Rectal smooth muscle tissue (tissue), 1 donor: ENCODE data around the gene ABCG1.

Experiments
- H3K27ac ChIP-seq: one replicate; pipeline ENCODE4 v1.7.0; 2013; ENCODE audit warnings: low read depth, low read length, inconsistent platforms
- H3K27me3 ChIP-seq: one replicate; pipeline ENCODE4 v1.7.0; 2013; ENCODE audit warnings: low read length; ENCODE audit not compliant: control insufficient read depth, insufficient read depth
- H3K36me3 ChIP-seq: one replicate; pipeline ENCODE4 v1.7.0; 2013; ENCODE audit warnings: low read length; ENCODE audit not compliant: control insufficient read depth, insufficient read depth
- H3K4me1 ChIP-seq: one replicate; pipeline ENCODE4 v1.7.0; 2013; ENCODE audit warnings: low read length; ENCODE audit not compliant: control insufficient read depth, insufficient read depth
- H3K4me3 ChIP-seq: one replicate; pipeline ENCODE4 v1.7.0; 2013; ENCODE audit warnings: low read length
- H3K9ac ChIP-seq: one replicate; pipeline ENCODE4 v1.7.0; 2013; ENCODE audit warnings: low read length

ABCG1 gene

DNA sequence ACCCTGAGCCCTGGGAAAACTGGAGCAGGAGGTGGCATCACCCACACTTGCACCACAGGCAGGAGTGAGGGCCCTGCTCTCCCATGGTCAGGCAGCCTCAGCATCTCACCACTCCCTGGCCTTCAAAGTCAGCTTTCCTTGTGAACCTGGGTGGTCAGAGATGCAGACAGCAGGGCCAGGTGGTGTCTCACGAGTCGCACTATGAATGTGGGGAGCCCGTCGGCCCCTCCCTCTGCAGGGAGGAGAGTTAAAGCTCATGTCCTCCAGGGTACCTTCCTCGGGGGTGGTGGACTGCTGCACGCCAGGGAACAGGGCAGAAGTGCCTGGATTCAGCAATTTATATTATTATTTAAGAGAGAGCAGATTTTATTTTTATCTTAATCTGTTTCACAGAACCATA lies 24.1 kb downstream of the ABCG1 start:
- Histone ChIP-seq H3K4me1 (no peaks in the 10 kb centered on the region), H3K27ac (no peak overlapping the region), H3K4me3 (no peak overlapping the region), H3K9ac (no peak overlapping the region), H3K27me3 (no peaks in the 10 kb centered on the region), H3K36me3 (no peaks in the 10 kb centered on the region)

DNA sequence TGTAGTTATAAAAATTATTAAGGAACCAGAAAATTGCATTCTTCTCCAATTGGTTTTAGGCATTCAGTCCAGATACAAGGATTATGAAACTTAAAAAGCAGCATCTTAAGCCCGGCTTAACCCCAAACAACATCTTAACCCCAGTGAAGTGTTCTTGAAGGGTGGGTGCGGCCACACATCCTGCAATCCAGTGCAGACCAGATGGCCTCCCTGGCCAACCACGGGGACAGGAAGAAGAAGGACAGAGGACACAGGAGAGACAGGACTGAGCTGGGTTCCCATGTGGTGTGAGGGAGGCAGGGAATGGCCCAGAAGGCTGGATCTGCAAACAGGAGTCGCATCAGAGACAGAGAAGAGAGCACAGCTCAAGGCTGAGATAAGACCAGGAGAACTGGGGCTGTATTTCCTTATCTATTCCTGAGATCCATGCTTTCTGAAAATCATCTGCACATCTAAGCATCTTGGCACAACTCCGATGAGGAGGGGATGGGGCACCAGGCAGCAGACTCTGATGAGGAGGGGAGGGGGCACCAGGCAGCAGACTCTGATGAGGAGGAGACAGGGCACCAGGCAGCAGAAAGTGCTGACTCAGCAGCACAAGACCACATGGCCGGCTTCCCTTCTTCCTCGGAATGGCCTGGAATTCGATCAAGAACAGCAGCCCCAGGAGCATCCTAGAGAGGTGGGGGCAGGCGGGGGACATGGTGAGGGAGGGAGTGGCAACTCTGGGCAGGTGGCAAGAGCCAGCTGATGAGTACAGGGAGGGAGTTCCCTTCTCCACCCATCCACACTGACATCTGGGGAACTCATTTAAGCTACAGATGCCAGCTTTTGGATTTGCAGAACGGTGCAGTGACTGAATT lies 26.6 kb downstream of the ABCG1 start:
- Histone ChIP-seq H3K36me3 (no peaks in the 10 kb centered on the region), H3K27me3 (no peaks in the 10 kb centered on the region), H3K4me1 (no peaks in the 10 kb centered on the region), H3K9ac (no peak overlapping the region), H3K4me3 (no peak overlapping the region), H3K27ac (no peak overlapping the region)

GRCh38 chr21:42247716-42248115 lies 28.8 kb downstream of the ABCG1 start:
- Histone ChIP-seq H3K4me1 (no peaks in the 10 kb centered on the region), H3K36me3 (no peaks in the 10 kb centered on the region), H3K27ac (no peak overlapping the region)

GRCh38 chr21:42248241-42248640 lies 29.3 kb downstream of the ABCG1 start:
- Histone ChIP-seq H3K4me3 (no peak overlapping the region), H3K27me3 (no peaks in the 10 kb centered on the region), H3K9ac (no peak overlapping the region), H3K27ac (no peak overlapping the region), H3K4me1 (no peaks in the 10 kb centered on the region), H3K36me3 (no peaks in the 10 kb centered on the region)

More at GRCh38 chr21:42247716-42248115, 28.8 kb downstream of the ABCG1 start:
- H3K9ac ChIP-seq = no peak overlapping the region
- H3K27me3 ChIP-seq = no peaks in the 10 kb centered on the region
- no peak overlapping the region for H3K4me3 ChIP-seq

DNA sequence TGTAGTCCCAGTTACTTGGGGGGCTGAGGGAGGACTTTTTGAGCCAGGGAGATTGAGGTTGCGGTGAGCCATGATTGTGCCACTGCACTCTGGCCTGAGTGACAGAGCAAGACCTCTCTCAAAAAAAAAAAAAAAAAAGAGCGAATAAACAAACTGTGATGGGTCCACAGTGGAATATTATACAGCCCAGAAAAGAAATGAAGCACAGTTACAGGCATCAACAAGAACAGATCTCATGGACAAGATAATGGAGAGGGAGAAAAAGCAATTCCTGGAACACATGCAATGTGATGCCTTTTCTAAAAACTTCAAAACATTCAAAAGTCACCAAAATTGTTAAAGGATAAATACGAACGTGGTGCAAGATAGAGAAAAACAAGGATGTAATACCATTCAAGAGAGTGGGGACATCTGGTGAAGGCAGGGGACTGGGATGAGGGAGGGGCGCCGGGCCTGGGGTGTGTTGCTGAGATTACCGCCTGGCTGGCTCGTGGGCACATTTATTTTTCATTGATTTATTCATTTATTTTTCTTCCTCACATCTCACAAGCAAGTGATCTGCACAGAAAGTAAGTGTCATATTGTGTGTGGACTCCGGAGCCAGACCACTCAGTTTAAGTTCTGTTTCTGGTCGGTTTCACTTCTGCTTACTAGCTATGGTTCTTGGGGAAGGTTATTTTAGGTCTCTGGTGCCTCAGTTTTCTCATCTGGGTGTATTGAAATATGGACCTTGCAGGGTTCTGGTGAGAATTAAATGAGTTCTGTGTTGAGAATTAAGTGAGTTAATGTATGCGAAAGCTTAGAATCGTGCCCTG lies 30.1 kb downstream of the ABCG1 start:
- Histone ChIP-seq H3K4me3 (no peak overlapping the region), H3K9ac (no peak overlapping the region), H3K27me3 (no peaks in the 10 kb centered on the region), H3K36me3 (no peaks in the 10 kb centered on the region), H3K4me1 (no peaks in the 10 kb centered on the region), H3K27ac (no peak overlapping the region)

- H3K4me3 ChIP-seq = no peak overlapping the region
- no peaks in the 10 kb centered on the region for H3K36me3 ChIP-seq
- H3K27ac ChIP-seq = no peak overlapping the region
- H3K4me1 ChIP-seq = no peaks in the 10 kb centered on the region
- no peak overlapping the region for H3K9ac ChIP-seq
- H3K27me3 ChIP-seq = no peaks in the 10 kb centered on the region
Measured at GRCh38 chr21:42250422-42251403, 31.8 kb downstream of the ABCG1 start.

DNA sequence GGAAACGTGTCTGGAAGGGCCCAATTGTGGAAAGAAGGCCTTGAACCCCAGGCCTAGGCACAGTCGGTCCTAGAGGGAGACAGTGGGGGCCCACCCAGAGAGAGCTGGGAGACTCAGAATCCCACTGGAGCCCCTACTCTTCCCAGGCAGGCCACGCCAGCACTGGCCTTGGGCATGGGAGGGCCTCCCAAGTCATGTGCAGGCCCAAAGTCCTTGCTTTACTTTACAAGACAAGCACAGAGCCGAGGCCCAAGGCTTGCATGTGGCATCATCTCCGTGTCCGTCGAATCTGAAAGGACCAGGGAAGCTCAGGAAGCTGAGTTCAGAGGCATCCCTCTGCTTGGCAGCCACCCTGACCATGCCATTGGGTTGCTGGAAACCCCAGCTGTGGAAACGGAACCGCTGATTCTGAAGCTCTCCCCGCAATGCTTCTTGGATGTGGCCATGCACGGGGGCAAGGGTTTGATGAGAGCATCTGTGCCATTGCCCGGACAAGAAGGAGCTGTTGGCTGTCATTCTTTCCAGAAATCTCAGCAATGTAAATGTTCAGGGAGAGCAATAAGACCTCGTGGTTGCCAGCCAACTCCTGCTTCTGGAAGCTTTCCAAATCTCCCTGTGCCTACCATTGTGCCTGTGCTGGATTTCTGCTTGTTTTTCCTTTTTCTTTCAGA lies 32.8 kb downstream of the ABCG1 start:
- no peak overlapping the region for H3K27ac ChIP-seq
- H3K36me3 ChIP-seq = no peaks in the 10 kb centered on the region
- no peaks in the 10 kb centered on the region for H3K4me1 ChIP-seq
- no peaks in the 10 kb centered on the region for H3K27me3 ChIP-seq
- H3K4me3 ChIP-seq = no peak overlapping the region
- H3K9ac ChIP-seq = no peak overlapping the region

GRCh38 chr21:42252325-42252654 lies 33.4 kb downstream of the ABCG1 start:
- H3K4me1 ChIP-seq = no peaks in the 10 kb centered on the region
- no peak overlapping the region for H3K4me3 ChIP-seq
- no peak overlapping the region for H3K27ac ChIP-seq
- H3K27me3 ChIP-seq = no peaks in the 10 kb centered on the region
- H3K9ac ChIP-seq = no peak overlapping the region
- no peaks in the 10 kb centered on the region for H3K36me3 ChIP-seq

DNA sequence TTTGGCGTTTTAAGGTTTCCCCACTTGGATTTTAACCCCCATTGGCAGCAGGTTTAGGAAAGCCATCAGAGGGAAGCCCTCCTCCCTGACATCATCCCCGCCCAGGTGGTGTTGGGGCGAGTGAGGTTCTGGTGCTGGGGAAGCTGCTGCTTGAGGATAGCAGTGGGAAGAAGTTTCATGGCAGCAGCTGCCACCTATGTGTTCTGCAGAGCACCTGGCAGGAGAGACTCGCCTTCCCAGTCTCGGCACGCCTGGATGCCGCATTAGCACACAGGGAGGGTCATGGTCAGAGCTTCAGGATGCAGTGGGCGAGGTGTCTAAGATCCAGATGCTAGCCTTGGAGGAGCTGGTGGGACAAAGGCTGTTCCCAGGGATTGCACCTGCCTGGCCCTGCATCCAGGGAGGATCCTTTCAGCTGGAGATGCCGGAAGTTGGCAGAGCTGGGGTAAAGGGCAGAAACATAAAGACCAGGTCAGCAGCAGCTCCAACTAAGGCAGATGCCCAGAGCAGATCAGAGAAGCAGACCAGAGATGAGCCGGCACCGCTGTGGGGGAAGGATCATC lies 33.9 kb downstream of the ABCG1 start:
- H3K9ac ChIP-seq = no peak overlapping the region
- H3K4me1 ChIP-seq = no peaks in the 10 kb centered on the region
- no peaks in the 10 kb centered on the region for H3K36me3 ChIP-seq

DNA sequence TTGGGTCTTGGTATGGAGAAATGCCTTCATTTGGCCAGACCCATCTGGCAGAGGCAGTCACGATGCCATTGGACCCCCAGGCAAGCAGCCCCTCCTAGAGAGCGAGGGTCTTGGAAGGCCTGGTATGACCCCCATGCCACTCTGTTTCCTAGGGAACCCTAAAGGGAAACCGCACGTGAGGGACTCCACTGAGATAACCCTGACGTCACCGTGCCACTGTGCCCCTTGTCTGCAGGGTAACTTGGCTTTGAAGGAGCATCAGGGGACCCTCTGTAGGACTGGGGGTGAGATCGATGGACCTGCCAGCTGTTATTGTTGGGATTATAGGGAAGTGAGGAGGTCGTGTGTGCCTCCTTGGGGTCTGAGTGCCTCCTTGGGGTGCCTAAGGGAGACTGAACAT lies 34.5 kb downstream of the ABCG1 start:
- Histone ChIP-seq H3K4me1 (no peaks in the 10 kb centered on the region), H3K27ac (no peak overlapping the region), H3K9ac (no peak overlapping the region), H3K4me3 (no peak overlapping the region), H3K27me3 (no peaks in the 10 kb centered on the region), H3K36me3 (no peaks in the 10 kb centered on the region)

More for the DNA sequence above, 33.9 kb downstream of the ABCG1 start:
- H3K27me3 ChIP-seq = no peaks in the 10 kb centered on the region
- no peak overlapping the region for H3K4me3 ChIP-seq
- H3K27ac ChIP-seq = no peak overlapping the region

DNA sequence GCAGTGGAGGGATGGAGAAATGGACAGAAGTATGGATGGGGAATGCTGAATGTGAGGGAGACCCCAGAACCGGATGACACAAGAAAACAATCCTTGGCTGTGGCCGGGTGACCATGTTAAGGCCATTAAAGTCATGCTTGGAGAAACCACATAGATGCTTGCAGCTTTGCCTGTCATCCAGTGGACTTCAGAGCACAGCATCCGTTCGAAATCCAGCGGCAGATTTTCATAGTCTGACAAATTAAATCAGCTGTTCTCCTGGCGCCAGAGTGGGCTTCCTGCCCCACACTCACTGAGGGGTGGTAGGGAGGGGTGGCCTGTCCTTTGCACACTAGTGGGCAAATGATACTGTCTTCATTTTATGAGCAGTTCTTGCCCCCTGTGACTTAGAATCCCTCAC lies 35.1 kb downstream of the ABCG1 start:
- Histone ChIP-seq H3K36me3 (no peaks in the 10 kb centered on the region), H3K4me1 (no peaks in the 10 kb centered on the region), H3K4me3 (no peak overlapping the region), H3K9ac (no peak overlapping the region), H3K27ac (no peak overlapping the region), H3K27me3 (no peaks in the 10 kb centered on the region)
